ENCODE data around the gene PLEKHA4. TPM values are rescaled to one million over a fixed set of nuclear protein-coding genes. Genes with fewer than 3 reads are reported as not detected.
"Not testable (repeated sequence)": the region's sequence is repeated elsewhere in the genome, so short reads cannot be mapped to it uniquely, and the experiment has no call there.

PLEKHA4 gene
- total RNA-seq = 44.9 TPM
- long read RNA-seq, partial matches to known transcripts = 11 of 18 reads
- long read RNA-seq, other reads (novel, unspliced or antisense) = 6 of 18 reads

DNA sequence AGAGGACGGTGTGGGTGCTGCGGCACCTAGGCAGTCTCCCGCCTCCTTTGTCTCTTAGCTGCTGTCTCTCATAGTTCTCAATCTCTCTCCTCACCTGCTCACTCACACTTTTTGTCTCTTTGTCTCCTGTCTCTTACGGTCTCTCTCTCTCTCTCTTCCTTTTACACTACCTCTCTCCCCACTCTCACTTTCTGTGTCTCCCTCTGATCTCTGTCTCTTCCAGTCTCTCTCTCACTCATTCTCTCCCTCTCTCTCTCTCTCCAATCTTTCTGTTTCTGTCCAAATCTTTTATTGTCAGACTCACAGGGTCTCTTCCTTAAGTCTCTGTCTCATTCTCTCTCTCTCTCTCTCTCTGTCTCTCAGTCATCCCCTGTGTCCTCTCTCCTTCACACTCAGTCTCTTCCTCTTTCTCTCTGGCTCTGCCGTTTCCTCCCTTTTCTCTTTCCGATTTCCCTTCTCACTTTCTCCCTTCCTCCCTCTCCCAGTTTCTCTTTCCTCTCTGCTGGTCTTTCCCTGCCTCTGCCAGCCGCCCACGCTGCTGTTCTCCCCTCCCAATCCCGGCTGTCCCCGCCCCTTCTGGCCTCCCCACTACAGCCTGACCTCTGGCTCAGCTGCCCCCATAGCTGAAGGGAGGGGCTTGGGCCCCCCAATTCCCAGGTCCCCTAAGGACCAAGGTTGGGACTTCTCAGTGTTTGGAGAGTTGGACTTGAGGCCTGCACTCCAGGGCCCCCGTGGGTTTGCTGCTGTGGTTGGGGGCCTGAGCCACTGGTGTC lies at the start of gene PLEKHA4:
PLEKHA4 (minus strand) TSS at position 504 of the 773 bp plus-strand sequence. CDS start 997 bp downstream, outside the sequence.
- DNase-seq (ENCODE audit: low spot score) = no peak

GRCh38 chr19:48918071-48918470 lies 49.7 kb upstream of the PLEKHA4 start:
- DNase-seq (ENCODE audit: low spot score) = no peak

GRCh38 chr19:48915757-48916156 lies 47.3 kb upstream of the PLEKHA4 start:
- DNase-seq (ENCODE audit: low spot score) = no peak

DNA sequence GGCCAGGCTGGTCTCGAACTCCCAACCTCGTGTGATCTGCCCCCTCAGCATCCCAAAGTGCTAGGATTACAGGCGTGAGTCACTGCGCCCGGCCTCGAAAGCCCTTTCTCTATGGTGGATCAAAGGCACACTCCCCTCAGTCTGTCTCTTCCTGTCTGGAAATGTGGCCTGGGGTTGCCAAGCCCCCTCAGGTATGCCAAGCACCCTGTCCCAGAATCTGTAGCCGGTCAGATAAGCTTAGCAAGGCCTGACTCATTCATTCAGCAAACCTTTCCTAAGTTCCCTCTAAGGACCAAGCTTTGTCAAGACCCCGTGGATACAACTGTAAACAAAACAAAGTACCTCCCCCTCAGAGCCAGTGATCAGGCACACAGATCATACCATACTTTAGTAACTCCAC lies 45.8 kb upstream of the PLEKHA4 start:
- DNase-seq (ENCODE audit: low spot score) = no peak

DNA sequence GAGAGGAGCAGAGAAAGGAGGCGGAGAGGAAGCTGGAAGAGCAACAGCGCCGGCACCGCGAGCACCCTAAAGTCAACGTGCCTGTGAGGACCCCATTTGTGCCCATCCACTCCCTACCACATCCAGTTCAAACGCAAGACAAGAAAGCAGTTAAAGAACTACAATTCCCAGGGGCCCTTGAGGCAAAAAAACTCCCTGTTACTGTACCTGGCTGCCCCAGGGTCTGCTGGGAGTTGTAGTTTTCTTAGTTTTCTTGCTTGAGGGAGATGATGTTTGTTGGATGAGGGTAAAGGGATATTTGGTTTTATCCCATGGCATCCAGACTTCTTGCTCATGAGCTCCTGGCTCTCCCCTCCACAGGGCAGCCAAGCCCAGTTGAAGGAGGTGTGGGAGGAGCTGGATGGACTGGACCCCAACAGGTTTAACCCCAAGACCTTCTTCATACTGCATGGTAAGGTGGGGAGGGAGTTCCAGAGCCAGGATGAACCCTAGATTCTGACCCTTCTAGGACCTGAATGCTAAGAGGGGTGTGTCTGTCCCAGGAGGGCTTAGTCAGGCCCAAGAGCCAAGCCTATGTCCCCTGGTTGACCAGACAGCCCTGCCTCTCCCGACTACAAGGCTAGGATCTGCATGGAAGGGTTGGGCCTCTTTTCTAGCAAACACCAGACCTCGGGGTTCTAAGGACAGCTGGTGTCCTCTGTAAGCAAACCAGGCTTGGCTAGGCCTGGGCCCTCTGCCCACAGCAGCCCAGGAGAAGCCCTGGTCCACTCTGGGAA lies 44.9 kb upstream of the PLEKHA4 start:
- no peak for DNase-seq (ENCODE audit: low spot score)

- no peak for DNase-seq (ENCODE audit: low spot score)
Observed at GRCh38 chr19:48910803-48911202, 42.4 kb upstream of the PLEKHA4 start.

DNA sequence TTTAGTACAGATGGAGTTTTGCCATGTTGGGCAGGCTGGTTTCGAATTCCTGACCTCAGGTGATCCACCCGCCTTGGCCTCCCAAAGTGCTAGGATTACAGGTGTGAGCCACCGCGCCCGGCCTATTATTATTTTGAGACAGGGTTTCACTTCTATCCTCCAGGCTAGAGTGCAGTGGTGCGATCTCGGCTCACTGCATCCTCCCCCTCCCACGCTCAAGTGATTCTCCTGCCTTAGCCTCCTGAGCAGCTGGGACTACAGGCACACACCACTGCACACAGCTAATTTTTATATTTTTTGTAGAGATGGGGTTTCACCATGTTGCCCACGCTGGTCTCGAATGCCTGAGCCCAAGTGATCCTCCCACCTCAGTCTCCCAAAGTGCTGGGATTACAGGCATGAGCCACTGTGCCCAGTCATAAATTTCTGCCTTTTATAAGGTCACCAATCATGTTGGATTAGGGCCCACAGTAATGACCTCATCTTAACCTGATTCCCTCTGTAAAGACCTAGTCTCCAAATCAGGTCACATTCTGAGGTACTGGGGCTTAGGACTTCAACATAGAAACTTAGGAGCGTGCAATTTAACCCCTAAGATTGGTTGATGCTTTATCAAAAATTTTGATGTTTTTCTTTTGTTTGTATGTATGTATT lies 41.1 kb upstream of the PLEKHA4 start:
- DNase-seq (ENCODE audit: low spot score) = not testable (repeated sequence)

DNA sequence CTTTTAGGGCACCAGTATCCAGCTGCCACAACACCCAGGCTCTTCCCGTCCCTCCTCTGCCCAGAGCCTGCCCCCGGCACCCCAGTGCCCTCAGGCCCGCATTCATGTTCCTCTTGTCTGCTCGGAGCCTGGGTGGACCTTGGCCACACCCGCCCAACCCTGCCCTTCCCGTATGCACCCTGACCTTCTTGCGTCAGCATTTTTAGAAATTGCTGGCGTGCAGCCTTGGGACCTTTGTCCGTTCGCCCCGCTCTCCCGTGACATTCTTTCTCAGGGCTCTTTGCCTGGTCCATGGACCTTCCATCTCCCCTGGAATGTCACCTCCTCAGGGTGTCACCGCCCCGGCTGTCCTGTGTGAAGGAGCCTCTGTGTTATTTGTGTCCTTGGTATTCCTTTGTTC lies 39.3 kb upstream of the PLEKHA4 start:
- no peak for DNase-seq (ENCODE audit: low spot score)

GRCh38 chr19:48906324-48906723 lies 37.9 kb upstream of the PLEKHA4 start:
- DNase-seq (ENCODE audit: low spot score) = no peak

DNA sequence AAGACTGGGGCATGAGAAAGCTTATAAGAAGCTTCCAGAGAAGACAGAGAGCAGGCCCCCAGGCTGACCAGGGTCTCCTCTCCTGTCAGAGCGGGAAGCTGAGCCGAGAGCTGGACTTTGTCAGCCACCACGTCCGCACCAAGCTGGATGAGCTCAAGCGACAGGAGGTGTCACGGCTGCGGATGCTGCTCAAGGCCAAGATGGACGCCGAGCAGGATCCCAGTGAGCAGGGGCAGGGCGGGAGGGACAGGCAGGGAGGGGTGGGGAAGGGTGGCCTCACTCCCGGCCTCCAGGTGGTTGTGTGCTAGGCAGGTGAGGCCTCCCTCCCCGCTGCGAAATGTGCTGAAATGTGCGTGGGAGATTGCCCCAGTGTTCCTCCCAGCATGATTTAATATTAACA lies 37.2 kb upstream of the PLEKHA4 start:
- DNase-seq (ENCODE audit: low spot score) = no peak

DNA sequence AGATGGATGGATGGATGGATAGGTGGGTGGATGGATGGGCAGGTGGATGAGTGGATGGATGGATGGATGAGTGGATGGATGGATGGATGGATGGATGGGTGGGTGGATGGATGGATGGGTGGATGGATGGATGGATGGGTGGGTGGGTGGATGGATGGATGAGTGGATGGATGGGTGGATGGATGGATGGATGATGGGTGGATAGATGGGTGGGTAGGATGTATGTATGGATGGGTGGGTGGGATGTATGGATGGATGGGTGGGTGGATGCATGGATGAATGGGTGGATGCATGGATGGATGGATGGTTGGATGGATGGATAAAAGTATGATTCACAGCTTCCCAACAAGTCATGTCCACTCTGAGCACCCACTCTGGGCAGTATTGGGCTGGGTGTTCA lies 35.4 kb upstream of the PLEKHA4 start:
- DNase-seq (ENCODE audit: low spot score) = not testable (repeated sequence)

DNA sequence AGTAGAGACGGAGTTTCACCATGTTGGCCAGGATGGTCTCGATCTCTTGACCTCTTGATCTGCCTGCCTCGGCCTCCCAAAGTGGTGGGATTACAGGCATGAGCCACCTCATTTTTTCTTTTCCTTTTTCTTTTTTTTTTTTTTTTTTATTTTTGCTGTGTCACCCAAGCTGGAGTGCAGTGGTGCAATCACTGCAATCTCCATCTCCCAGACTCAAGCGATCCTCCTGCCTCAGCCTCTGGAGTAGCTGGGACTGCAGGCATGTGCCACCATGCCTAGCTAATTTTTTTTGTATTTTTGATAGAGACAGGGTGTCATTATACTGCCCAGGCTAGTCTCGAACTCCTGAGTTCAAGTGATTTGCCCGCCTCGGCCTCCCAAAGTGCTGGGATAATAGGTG lies 33.9 kb upstream of the PLEKHA4 start:
- DNase-seq (ENCODE audit: low spot score) = not testable (repeated sequence)

DNA sequence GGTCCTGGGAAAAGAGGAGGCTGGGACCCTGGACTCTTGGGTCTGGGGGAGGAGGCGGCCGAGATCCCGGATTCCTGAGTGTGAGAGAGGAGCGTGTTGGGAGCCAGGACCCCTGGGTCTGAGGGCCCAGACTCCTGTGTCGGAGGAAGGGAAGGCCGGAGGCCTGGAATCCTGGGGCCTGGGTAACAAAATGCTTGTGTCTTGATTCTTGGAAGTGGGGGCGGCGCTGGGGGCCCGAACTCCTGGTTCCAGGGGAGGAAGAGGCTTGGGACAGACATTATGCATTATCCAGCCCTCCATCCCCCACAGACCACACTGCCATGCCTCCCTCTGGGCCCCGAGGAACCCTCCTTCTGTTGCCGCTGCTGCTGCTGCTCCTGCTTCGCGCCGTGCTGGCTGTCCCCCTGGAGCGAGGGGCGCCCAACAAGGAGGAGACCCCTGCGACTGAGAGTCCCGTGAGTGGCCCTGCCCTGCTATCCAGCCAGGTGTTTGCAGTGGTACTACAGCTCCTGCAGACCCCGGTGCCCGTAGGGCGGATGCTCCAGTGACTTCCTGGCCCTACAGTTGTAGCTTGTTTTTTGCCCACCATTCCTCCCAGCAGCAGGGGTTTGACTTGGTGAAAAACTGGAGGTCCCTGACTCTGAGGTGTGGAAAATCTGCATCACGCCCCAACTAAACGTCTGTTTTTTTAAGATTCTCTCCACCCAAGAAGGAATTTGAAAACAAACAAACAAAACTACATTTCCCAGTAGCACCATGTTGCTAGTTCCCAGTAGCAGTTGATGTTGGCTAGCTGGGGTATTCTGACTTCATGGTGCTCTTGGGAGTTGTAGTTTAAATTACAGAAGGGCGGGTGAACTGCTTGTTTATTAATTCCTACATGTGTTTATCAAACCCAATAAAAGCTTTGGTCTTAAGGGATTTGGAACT lies 32.3 kb upstream of the PLEKHA4 start:
- DNase-seq (ENCODE audit: low spot score) = no peak

- DNase-seq (ENCODE audit: low spot score) = peak; percentile 99
Observed at GRCh38 chr19:48899781-48900476, 31.5 kb upstream of the PLEKHA4 start, which contains the start of gene NUCB1. TSS of gene NUCB1 (plus strand) at chr19:48900312. CDS start at chr19:48900797, 485 bp downstream.

DNA sequence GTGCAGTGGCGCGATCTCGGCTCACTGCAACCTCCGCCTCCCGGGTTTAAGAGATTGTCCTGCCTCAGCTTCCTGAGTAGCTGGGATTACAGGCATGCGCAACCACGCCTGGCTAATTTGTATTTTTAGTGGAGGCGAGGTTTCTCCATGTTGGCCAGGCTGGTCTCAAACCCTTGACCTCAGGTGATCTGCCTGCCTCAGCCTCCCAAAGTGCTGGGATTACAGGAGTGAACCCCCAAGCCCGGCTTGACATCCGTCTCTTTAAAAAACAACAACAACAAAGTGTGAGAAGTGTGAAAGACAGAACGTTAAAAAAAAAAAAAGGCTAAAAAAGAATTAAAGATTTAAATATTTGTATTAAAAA lies 31.0 kb upstream of the PLEKHA4 start:
- not testable (repeated sequence) for DNase-seq (ENCODE audit: low spot score)

- DNase-seq (ENCODE audit: low spot score) = no peak
Observed at GRCh38 chr19:48897181-48897580, 28.8 kb upstream of the PLEKHA4 start.

DNA sequence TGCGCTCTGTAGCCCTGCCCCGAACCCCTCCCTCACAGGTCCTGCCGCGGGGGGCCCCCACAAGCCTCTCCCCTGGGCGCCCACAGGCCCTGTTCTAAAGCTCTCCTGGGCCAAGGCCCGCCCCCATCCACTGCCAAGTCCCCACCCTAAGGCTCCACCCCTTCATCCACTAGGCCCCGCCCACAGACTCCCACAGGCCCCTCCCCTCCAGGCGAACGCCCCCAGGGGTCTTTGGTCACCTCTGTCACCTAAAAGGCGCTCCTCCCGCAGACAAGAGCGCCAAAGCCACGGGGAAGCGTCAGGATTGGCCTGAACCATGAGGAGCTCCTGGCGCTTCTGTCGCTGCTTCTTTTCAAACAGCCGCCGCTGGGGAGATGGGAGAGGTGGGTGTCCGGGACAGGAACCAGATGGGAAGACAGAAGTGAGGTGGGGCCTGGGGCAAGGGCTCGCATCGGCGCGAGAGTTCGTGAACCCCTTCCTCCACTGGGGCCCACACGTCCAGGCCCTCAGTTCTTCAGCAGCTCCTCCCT lies 27.8 kb upstream of the PLEKHA4 start:
- DNase-seq (ENCODE audit: low spot score) = no peak

DNA sequence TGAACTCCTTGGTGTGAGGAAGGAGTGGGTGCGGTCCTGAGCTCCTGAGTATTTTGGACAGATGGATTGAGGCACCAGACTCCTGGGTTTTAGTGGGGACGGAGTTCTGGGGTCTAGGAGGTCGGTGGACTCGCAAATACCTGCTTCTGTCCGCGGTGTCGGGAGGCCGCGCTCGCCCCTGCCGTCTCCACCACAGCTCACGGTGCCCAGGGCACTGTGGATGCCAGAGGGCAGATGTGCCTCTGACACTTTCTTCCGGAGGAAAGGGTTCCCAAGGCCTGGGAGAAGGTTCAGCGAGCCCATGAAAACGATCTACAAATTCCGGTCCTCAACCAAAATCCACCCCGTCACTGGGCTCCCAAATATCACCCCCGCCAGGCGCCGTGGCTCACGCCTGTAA lies 26.8 kb upstream of the PLEKHA4 start:
- DNase-seq (ENCODE audit: low spot score) = no peak

DNA sequence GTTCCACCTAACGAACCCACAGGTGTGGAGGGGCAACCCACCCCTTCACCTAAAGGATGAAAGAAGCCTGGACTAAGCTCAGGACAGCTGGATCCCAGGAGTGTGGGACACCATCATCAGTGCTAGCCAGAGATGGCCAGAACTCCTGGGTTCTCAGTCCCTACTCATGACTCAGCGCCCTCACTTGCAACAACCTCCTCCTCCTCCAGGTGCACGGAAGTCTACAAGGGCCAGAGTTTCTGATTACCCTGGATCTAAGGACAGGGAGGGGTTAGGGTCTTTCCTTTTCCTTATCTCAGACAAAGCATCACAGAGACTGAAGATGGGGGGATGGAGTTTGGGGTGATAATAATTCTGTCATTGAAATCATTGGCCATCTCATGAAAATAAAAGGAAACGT lies 22.1 kb upstream of the PLEKHA4 start:
- no peak for DNase-seq (ENCODE audit: low spot score)

- DNase-seq (ENCODE audit: low spot score) = not testable (repeated sequence)
Observed at GRCh38 chr19:48889496-48889895, 21.1 kb upstream of the PLEKHA4 start.
